Keratinocyte (primary cell): ENCODE measurements around the gene LBHD1.

Experiments used
- EZH2 ChIP-seq: IDR thresholded peaks from one replicate; pipeline ENCODE4 v1.6.1; 2012; ENCODE audit warnings: inconsistent platforms, mild to moderate bottlenecking, low read length, moderate library complexity
- TF ChIP-seq, protein P1 (sequence below), 3 experiments: IDR thresholded peaks in 1 of 3; conservative IDR thresholded peaks in 1 of 3; optimal IDR thresholded peaks in 1 of 3; 2 replicates in 2 of 3; 3 replicates in 1 of 3; pipeline versions ENCODE3 to v1.5.1; 2011; ENCODE audit warnings: low read length in 3 of 3, mild to moderate bottlenecking in 3 of 3, moderate library complexity in 2 of 3, control low read depth in 1 of 3, inconsistent platforms in 1 of 3; ENCODE audit not compliant: insufficient read depth in 2 of 3; ENCODE audit errors: extremely low read depth in 1 of 3

DNA sequence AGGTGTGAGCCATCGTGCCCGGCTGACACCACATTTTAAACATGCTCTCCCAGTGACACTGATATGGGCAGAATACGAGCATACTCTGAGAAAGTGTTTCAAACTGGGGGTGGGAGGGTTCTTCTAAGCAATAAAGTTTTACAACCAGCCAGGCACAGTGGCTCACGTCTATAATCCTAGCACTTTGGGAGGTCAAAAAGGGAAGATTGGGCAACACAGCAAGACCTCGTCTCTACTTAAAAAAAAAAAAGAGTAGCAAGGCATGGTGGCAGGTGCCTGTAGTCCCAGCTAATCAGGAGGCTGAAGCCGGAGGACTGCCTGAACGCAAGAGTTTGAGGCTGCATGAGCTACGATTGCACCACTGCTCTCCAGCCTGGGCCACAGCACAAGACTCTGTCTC, 27.8 kb downstream of the LBHD1 start:
- TF ChIP-seq, protein P1, sequence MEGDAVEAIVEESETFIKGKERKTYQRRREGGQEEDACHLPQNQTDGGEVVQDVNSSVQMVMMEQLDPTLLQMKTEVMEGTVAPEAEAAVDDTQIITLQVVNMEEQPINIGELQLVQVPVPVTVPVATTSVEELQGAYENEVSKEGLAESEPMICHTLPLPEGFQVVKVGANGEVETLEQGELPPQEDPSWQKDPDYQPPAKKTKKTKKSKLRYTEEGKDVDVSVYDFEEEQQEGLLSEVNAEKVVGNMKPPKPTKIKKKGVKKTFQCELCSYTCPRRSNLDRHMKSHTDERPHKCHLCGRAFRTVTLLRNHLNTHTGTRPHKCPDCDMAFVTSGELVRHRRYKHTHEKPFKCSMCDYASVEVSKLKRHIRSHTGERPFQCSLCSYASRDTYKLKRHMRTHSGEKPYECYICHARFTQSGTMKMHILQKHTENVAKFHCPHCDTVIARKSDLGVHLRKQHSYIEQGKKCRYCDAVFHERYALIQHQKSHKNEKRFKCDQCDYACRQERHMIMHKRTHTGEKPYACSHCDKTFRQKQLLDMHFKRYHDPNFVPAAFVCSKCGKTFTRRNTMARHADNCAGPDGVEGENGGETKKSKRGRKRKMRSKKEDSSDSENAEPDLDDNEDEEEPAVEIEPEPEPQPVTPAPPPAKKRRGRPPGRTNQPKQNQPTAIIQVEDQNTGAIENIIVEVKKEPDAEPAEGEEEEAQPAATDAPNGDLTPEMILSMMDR (optimal IDR thresholded peaks at IDR 0.05 in 1 of 3, IDR thresholded peaks at IDR 0.05 in 1 of 3, conservative IDR thresholded peaks at IDR 0.05 in 1 of 3; ENCODE audit: extremely low read depth in 1 of 3, insufficient read depth in 2 of 3, low read length in 3 of 3) = no peak
- no peak for TF ChIP-seq EZH2
